ENCODE measurements around the gene MME.

The MME gene

GRCh38 chr3:155194973-155195957 is 115.1 kb downstream of the MME start:
- TF ChIP-seq CTCF (IDR thresholded peaks at IDR 0.05; ENCODE audit: insufficient read depth, low read depth, low read length, missing control alignments) = no peak
- DNase-seq (ENCODE audit: low read depth) = no peak
- no peak overlapping the region for H3K4me3 ChIP-seq (ENCODE audit: low read length)

- H3K4me3 ChIP-seq (ENCODE audit: low read length) = no peak overlapping the region
- DNase-seq (ENCODE audit: low read depth) = no peak
- no peak for TF ChIP-seq CTCF (IDR thresholded peaks at IDR 0.05; ENCODE audit: insufficient read depth, low read depth, low read length, missing control alignments)
These were observed 116.3 kb downstream of the MME start for GRCh38 chr3:155196131-155197021.

GRCh38 chr3:155197786-155198185 is 117.7 kb downstream of the MME start:
- DNase-seq (ENCODE audit: low read depth) = no peak
- H3K4me3 ChIP-seq (ENCODE audit: low read length) = no peak overlapping the region
- no peak for TF ChIP-seq CTCF (IDR thresholded peaks at IDR 0.05; ENCODE audit: insufficient read depth, low read depth, low read length, missing control alignments)

- DNase-seq (ENCODE audit: low read depth) = no peak
- H3K4me3 ChIP-seq (ENCODE audit: low read length) = no peak overlapping the region
- no peak for TF ChIP-seq CTCF (IDR thresholded peaks at IDR 0.05; ENCODE audit: insufficient read depth, low read depth, low read length, missing control alignments)
These were observed 122.5 kb downstream of the MME start for GRCh38 chr3:155202626-155203025.

- TF ChIP-seq CTCF (IDR thresholded peaks at IDR 0.05; ENCODE audit: insufficient read depth, low read depth, low read length, missing control alignments) = no peak
- no peak overlapping the region for H3K4me3 ChIP-seq (ENCODE audit: low read length)
- DNase-seq (ENCODE audit: low read depth) = no peak
These were observed 124.7 kb downstream of the MME start for GRCh38 chr3:155204851-155205250.

- no peak for TF ChIP-seq CTCF (IDR thresholded peaks at IDR 0.05; ENCODE audit: insufficient read depth, low read depth, low read length, missing control alignments)
- no peak overlapping the region for H3K4me3 ChIP-seq (ENCODE audit: low read length)
These were observed 128.2 kb downstream of the MME start for GRCh38 chr3:155208183-155208800.

More at GRCh38 chr3:155208183-155208800, 128.2 kb downstream of the MME start:
- no peak for DNase-seq (ENCODE audit: low read depth)
